IMR-90 (cell line): Measurements from ENCODE around the gene NFX1.
"Not testable (repeated sequence)": the region's sequence is repeated elsewhere in the genome, so short reads cannot be mapped to it uniquely, and the experiment has no call there.

Experiments
- CTCF ChIP-seq: conservative IDR thresholded peaks from 2 replicates; pipeline ENCODE4 v1.5.1; 2012; ENCODE audit warnings: mild to moderate bottlenecking, low read depth, low read length, improper control_type of control experiment
- POLR2A ChIP-seq: IDR thresholded peaks from 2 replicates; pipeline ENCODE4 v1.6.1; 2012; ENCODE audit warnings: mild to moderate bottlenecking, low read depth, low read length
- RAD21 ChIP-seq: IDR thresholded peaks from 2 replicates; pipeline ENCODE4 v1.6.1; 2012; ENCODE audit warnings: low read length, improper control_type of control experiment

GRCh38 chr9:33317136-33317535 is 26.8 kb downstream of the NFX1 start:
- TF ChIP-seq POLR2A, RAD21, CTCF: not testable (repeated sequence)
